ENCODE measurements around the gene NTN1.

- TF ChIP-seq CTCF (conservative IDR thresholded peaks at IDR 0.05), result no peak
- no peak for TF ChIP-seq EZH2 (IDR thresholded peaks at IDR 0.05; ENCODE audit: low read depth)
Observed at GRCh38 chr17:9242497-9242881, 221.2 kb downstream of the NTN1 start.

All from PC-9 (cell line).